Loucy (cell line): Measurements from ENCODE around the gene CSAG1.
"Not testable (repeated sequence)": the region's sequence is repeated elsewhere in the genome, so short reads cannot be mapped to it uniquely, and the experiment has no call there.

Experiments
- H2AFZ ChIP-seq: fragments of 200-600 bp; sonication (generic); 2 replicates; pipeline ENCODE4 v1.6.0; 2016; ENCODE audit warnings: antibody characterized with exemption, mild to moderate bottlenecking, low read length, moderate library complexity
- H3F3A ChIP-seq: fragments of 200-600 bp; 2 replicates; pipeline ENCODE4 v1.6.0; 2016; ENCODE audit warnings: antibody characterized with exemption, low read depth, mild to moderate bottlenecking
- H3K27me3 ChIP-seq: fragments of 200-600 bp; sonication (generic); 2 replicates; pipeline ENCODE4 v1.6.1; 2014; ENCODE audit warnings: low read length, mild to moderate bottlenecking; ENCODE audit not compliant: insufficient read depth, poor library complexity, severe bottlenecking
- H3K36me3 ChIP-seq: fragments of 200-600 bp; sonication (generic); 2 replicates; pipeline ENCODE4 v1.6.1; 2016; ENCODE audit warnings: low read length; ENCODE audit not compliant: insufficient read depth
- H3K4me1 ChIP-seq: fragments of 200-600 bp; sonication (generic); 2 replicates; pipeline ENCODE4 v1.5.1; 2014; ENCODE audit warnings: low read length, mild to moderate bottlenecking; ENCODE audit not compliant: insufficient read depth, poor library complexity, severe bottlenecking
- H3K4me2 ChIP-seq: fragments of 200-600 bp; sonication (generic); 2 replicates; pipeline ENCODE4 v1.6.0; 2014; ENCODE audit warnings: antibody characterized with exemption, low read length, low read depth, mild to moderate bottlenecking; ENCODE audit not compliant: poor library complexity, severe bottlenecking
- H3K4me3 ChIP-seq: fragments of 200-600 bp; sonication (generic); 2 replicates; pipeline ENCODE4 v1.5.1; 2014; ENCODE audit warnings: low read length, mild to moderate bottlenecking, mixed read lengths; ENCODE audit not compliant: poor library complexity, severe bottlenecking
- H3K79me2 ChIP-seq: fragments of 200-600 bp; sonication (generic); 2 replicates; pipeline ENCODE4 v1.6.1; 2014; ENCODE audit warnings: low read length; ENCODE audit not compliant: insufficient read depth
- H3K9ac ChIP-seq: fragments of 200-600 bp; sonication (generic); 2 replicates; pipeline ENCODE4 v1.6.0; 2014; ENCODE audit warnings: mild to moderate bottlenecking, low read depth, low read length, moderate library complexity; ENCODE audit not compliant: poor library complexity, severe bottlenecking
- H3K9me2 ChIP-seq: fragments of 200-600 bp; sonication (generic); replicated peaks from 2 replicates; pipeline ENCODE4 v1.6.1; 2016; ENCODE audit warnings: low read depth, low read length, mixed read lengths
- H3K9me3 ChIP-seq: fragments of 200-600 bp; sonication (generic); 2 replicates; pipeline ENCODE4 v1.6.1; 2014; ENCODE audit warnings: mild to moderate bottlenecking, antibody characterized with exemption, low read length, low read depth; ENCODE audit not compliant: insufficient read depth
- H4K20me1 ChIP-seq: fragments of 200-600 bp; sonication (generic); 2 replicates; pipeline ENCODE4 v1.6.0; 2014; ENCODE audit warnings: antibody characterized with exemption, low read length, mild to moderate bottlenecking; ENCODE audit not compliant: insufficient read depth, poor library complexity, severe bottlenecking
- EZH2phosphoT487 ChIP-seq: fragments of 200-600 bp; IDR thresholded peaks from 2 replicates; pipeline ENCODE4 v1.6.1; 2018; ENCODE audit warnings: antibody characterized with exemption, mild to moderate bottlenecking, moderate library complexity, borderline replicate concordance
- TF ChIP-seq, protein P1 (sequence below): fragments of 200-600 bp; sonication (generic); conservative IDR thresholded peaks from 2 replicates; pipeline ENCODE4 v1.5.1; 2014; ENCODE audit warnings: mild to moderate bottlenecking, antibody characterized with exemption, low read length

The CSAG1 gene, protein sequence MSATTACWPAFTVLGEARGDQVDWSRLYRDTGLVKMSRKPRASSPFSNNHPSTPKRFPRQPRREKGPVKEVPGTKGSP

GRCh38 chrX:152733261-152733975 lies at the start of gene CSAG1, which contains the start of gene MAGEA12:
CSAG1 (minus strand) TSS chrX:152733721; CDS start chrX:152732460, 1,261 bp downstream.
MAGEA12 (plus strand) TSS chrX:152733757; CDS start chrX:152736162, 2,405 bp downstream.
- no peak within 1 kb of the TSS for H3K4me3 ChIP-seq
- no peaks in the 10 kb centered on the region for H3K4me1 ChIP-seq
- TF ChIP-seq, protein P1, sequence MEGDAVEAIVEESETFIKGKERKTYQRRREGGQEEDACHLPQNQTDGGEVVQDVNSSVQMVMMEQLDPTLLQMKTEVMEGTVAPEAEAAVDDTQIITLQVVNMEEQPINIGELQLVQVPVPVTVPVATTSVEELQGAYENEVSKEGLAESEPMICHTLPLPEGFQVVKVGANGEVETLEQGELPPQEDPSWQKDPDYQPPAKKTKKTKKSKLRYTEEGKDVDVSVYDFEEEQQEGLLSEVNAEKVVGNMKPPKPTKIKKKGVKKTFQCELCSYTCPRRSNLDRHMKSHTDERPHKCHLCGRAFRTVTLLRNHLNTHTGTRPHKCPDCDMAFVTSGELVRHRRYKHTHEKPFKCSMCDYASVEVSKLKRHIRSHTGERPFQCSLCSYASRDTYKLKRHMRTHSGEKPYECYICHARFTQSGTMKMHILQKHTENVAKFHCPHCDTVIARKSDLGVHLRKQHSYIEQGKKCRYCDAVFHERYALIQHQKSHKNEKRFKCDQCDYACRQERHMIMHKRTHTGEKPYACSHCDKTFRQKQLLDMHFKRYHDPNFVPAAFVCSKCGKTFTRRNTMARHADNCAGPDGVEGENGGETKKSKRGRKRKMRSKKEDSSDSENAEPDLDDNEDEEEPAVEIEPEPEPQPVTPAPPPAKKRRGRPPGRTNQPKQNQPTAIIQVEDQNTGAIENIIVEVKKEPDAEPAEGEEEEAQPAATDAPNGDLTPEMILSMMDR = no peak
- no peak for TF ChIP-seq EZH2phosphoT487
- H3K9me3 ChIP-seq = no peaks in the 10 kb centered on the region
- no peaks in the 10 kb centered on the region for H3K79me2 ChIP-seq
- H2AFZ ChIP-seq = no peak within 1 kb of the TSS
- H3K4me2 ChIP-seq = no peak within 1 kb of the TSS
- H3K36me3 ChIP-seq = no peaks in the 10 kb centered on the region
- no peaks in the 10 kb centered on the region for H3K9me2 ChIP-seq
- no peaks in the 10 kb centered on the region for H3K27me3 ChIP-seq
- H3K9ac ChIP-seq = no peak within 1 kb of the TSS
- H3F3A ChIP-seq = no peaks in the 10 kb centered on the region
- H4K20me1 ChIP-seq = no peaks in the 10 kb centered on the region

DNA sequence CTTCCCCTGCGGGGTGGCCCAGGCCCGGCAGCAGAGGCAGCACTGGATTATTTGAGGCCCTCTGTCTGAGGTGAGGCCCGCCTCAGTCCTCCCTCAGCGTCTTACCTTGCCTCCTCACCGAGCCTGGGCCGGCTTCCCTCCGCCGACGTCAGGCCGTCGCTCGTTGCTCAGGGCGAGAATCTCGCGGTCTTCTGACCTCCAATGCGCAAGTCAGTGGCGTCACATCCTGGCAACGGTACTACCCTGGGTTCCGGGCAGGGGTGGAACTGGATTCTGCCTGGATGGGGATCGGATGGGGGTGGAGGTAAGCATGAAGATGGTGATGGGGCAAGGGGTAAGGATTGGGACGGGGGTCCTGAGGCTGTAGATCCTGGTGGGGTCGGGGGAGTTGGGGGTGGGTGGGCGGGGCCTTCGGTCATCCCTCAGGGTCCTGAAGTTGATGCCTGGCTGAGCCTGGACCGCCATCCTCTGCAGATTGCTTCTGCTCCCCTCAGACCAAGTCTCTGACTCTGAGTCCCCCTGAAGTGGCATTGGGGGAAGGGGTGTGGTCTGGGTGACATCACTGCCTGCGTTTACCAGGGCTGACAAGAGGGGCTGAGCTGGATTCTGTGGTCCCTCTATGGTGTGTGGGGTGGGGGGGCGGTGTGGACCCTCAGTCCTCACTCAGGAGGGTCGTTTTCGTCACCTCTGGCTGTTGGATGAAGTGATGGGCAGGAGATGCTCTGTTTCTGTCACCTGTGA lies 36.2 kb upstream of the CSAG1 start, which contains the start of gene MAGEA6:
Gene MAGEA6, minus strand, starts transcription at position 141 of the 741 bp plus-strand sequence. CDS start 2,039 bp downstream, outside the sequence.
- not testable (repeated sequence) for H3K9ac ChIP-seq, H3K4me3 ChIP-seq, H3K4me1 ChIP-seq, H3F3A ChIP-seq, H3K36me3 ChIP-seq, H4K20me1 ChIP-seq, H3K4me2 ChIP-seq, H3K9me3 ChIP-seq, H3K9me2 ChIP-seq, H3K27me3 ChIP-seq, H3K79me2 ChIP-seq, H2AFZ ChIP-seq

- not testable (repeated sequence) for H3K4me1 ChIP-seq, H2AFZ ChIP-seq, H3K9me2 ChIP-seq, H3K9ac ChIP-seq, H4K20me1 ChIP-seq, H3K79me2 ChIP-seq, H3F3A ChIP-seq, H3K4me2 ChIP-seq, H3K36me3 ChIP-seq, H3K27me3 ChIP-seq, H3K9me3 ChIP-seq, H3K4me3 ChIP-seq
Measured at GRCh38 chrX:152766562-152766961, 33.0 kb upstream of the CSAG1 start.

DNA sequence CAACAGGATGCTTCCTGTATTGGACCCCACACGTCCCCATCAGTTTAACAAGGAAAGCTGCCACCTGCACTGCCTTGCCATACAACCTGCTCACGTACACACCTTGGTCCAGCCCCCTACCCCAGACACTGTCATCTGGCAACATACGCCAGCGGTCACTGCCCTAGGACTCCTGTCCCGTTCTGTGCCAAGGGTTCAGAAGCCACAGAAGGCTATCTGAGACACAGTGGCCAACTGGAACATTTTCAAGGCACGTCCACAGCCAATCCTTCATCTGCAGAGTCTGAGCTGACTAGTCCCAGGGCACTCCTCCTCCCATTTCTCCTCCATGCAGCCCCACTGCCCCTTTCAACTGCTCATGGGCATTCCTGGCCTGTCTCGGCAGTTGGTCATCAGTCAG lies 28.1 kb upstream of the CSAG1 start:
- H3F3A ChIP-seq, H3K27me3 ChIP-seq, H3K4me1 ChIP-seq, H3K36me3 ChIP-seq, H3K9ac ChIP-seq, H3K9me3 ChIP-seq, H3K79me2 ChIP-seq, H3K4me2 ChIP-seq, H2AFZ ChIP-seq, H4K20me1 ChIP-seq, H3K4me3 ChIP-seq, H3K9me2 ChIP-seq: not testable (repeated sequence)

DNA sequence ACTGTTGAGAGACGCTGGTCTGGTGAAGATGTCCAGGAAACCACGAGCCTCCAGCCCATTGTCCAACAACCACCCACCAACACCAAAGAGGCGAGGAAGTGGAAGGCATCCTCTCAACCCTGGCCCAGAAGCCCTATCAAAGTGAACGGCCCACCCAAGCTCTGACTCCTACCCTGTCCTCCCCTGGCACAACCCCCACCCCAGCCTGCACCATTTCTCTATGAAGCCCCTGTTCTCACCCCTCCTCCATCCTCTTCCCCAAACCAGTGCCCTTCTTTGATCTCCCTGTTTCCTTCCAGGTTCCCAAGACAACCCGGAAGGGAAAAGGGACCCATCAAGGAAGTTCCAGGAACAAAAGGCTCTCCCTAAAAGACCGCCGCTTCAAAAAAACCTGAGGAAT lies 26.0 kb upstream of the CSAG1 start:
- H3K27me3 ChIP-seq, H2AFZ ChIP-seq, H3F3A ChIP-seq, H3K4me1 ChIP-seq, H3K36me3 ChIP-seq, H3K9me2 ChIP-seq, H3K4me3 ChIP-seq, H4K20me1 ChIP-seq, H3K9me3 ChIP-seq, H3K4me2 ChIP-seq, H3K9ac ChIP-seq, H3K79me2 ChIP-seq: not testable (repeated sequence)

- not testable (repeated sequence) for H3K27me3 ChIP-seq, H3K9me2 ChIP-seq, H4K20me1 ChIP-seq, H3K4me2 ChIP-seq, H3K4me3 ChIP-seq, H3K79me2 ChIP-seq, H3F3A ChIP-seq, H2AFZ ChIP-seq, H3K36me3 ChIP-seq, H3K4me1 ChIP-seq, H3K9ac ChIP-seq, H3K9me3 ChIP-seq
Measured at GRCh38 chrX:152758918-152759317, 25.4 kb upstream of the CSAG1 start, which contains the start of gene CSAG3. CSAG3 (plus strand) TSS chrX:152759218.
